Tibial nerve (tissue), 4 donors: ENCODE measurements around the gene TAF11L6.
"Not testable (repeated sequence)": the region's sequence is repeated elsewhere in the genome, so short reads cannot be mapped to it uniquely, and the experiment has no call there.

Source experiments
- CTCF ChIP-seq, 5 experiments: fragments of 200-600 bp in 3 of 5; fragments of 450-650 bp in 2 of 5; sonication (generic) in 3 of 5; IDR thresholded peaks; one replicate each; pipeline ENCODE4 v1.5.1; 2016 to 2019; ENCODE audit warnings: antibody characterized with exemption in 5 of 5, mild to moderate bottlenecking in 3 of 5, moderate library complexity in 2 of 5
- EP300 ChIP-seq, 2 donors: sonication (generic); formaldehyde crosslinking; IDR thresholded peaks; one replicate each; pipeline ENCODE4 v1.6.1; 2017; ENCODE audit warnings: antibody characterized with exemption in 2 of 2, mild to moderate bottlenecking in 1 of 2

DNA sequence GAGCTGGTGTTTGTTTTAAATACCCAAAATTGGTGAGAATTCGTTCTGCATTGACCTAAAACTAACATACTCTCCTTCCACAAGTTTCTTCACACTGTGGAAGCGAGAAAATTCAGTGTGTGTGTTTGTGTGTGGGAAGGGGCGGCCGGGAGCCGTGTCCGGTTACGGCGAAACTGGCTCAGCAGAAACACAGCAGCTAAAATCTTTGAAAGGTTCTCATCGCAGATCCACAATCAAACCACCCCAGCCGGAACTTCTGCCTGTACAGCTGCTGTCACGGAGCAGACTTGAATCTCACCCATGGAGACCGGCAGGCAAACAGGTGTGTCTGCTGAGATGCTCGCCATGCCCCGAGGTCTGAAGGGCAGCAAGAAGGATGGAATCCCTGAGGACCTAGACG lies 3.5 kb upstream of the TAF11L6 start, which contains the start of gene TAF11L5:
- TF ChIP-seq CTCF, EP300 (IDR thresholded peaks at IDR 0.05): not testable (repeated sequence)
